ENCODE measurements around the gene CLPSL1. TPM values are rescaled to one million over a fixed set of nuclear protein-coding genes. Genes with fewer than 3 reads are reported as not detected.

The CLPSL1 gene
- total RNA-seq, 1 donor: not detected

GRCh38 chr6:35774116-35774794 lies 6.6 kb upstream of the CLPSL1 start:
- peaks cover 18% of the 10 kb centered on the region for H3K27me3 ChIP-seq (ENCODE audit: insufficient read depth, low read length)
- TF ChIP-seq, protein P1, sequence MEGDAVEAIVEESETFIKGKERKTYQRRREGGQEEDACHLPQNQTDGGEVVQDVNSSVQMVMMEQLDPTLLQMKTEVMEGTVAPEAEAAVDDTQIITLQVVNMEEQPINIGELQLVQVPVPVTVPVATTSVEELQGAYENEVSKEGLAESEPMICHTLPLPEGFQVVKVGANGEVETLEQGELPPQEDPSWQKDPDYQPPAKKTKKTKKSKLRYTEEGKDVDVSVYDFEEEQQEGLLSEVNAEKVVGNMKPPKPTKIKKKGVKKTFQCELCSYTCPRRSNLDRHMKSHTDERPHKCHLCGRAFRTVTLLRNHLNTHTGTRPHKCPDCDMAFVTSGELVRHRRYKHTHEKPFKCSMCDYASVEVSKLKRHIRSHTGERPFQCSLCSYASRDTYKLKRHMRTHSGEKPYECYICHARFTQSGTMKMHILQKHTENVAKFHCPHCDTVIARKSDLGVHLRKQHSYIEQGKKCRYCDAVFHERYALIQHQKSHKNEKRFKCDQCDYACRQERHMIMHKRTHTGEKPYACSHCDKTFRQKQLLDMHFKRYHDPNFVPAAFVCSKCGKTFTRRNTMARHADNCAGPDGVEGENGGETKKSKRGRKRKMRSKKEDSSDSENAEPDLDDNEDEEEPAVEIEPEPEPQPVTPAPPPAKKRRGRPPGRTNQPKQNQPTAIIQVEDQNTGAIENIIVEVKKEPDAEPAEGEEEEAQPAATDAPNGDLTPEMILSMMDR (IDR thresholded peaks at IDR 0.05; ENCODE audit: extremely low read depth, low read depth, low read length): no peak
- no peaks in the 10 kb centered on the region for H3K9me3 ChIP-seq (ENCODE audit: low read depth, low read length)
- H3K4me2 ChIP-seq (ENCODE audit: insufficient read depth, low read length): no peak overlapping the region
- H3K27ac ChIP-seq (ENCODE audit: low read depth, low read length): no peak overlapping the region
- no peak overlapping the region for H2AFZ ChIP-seq (ENCODE audit: low read length)
- H3K4me1 ChIP-seq (ENCODE audit: insufficient read depth, low read length): no peaks in the 10 kb centered on the region
- H3K79me2 ChIP-seq (ENCODE audit: insufficient read depth, low read length): no peaks in the 10 kb centered on the region
- no peak for DNase-seq (ENCODE audit: insufficient read length, low spot score, missing footprints)
- H3K4me3 ChIP-seq (ENCODE audit: insufficient read depth, low read length): no peak overlapping the region
- H4K20me1 ChIP-seq (ENCODE audit: insufficient read depth, low read length): no peaks in the 10 kb centered on the region
- H3K36me3 ChIP-seq (ENCODE audit: insufficient read depth, low read length): no peaks in the 10 kb centered on the region

DNA sequence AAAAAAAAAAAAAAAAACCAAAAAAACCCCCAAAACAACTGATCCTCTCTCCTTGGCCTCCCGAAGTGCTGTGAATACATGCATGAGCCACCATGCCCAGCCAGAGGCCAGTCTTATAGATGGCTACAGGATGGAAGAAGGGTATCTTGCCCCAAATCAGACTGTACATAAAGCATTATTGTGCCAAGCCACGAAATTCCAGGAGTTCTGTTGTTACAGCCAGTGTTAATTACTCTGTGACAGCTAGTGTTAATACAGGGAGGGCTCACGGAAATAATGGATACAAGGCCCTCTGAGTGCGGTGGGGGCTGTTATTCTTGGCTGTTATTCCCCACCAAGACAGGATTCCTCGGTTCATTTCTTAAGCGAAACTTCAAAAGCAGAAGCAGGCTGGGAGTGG lies 5.8 kb upstream of the CLPSL1 start:
- Histone ChIP-seq H3K27ac (ENCODE audit: low read depth, low read length) (no peak overlapping the region), H3K79me2 (ENCODE audit: insufficient read depth, low read length) (no peaks in the 10 kb centered on the region), H3K4me2 (ENCODE audit: insufficient read depth, low read length) (no peak overlapping the region), H3K9me3 (ENCODE audit: low read depth, low read length) (no peaks in the 10 kb centered on the region), H2AFZ (ENCODE audit: low read length) (no peak overlapping the region), H3K4me1 (ENCODE audit: insufficient read depth, low read length) (no peaks in the 10 kb centered on the region), H4K20me1 (ENCODE audit: insufficient read depth, low read length) (no peaks in the 10 kb centered on the region), H3K27me3 (ENCODE audit: insufficient read depth, low read length) (peaks cover 18% of the 10 kb centered on the region), H3K36me3 (ENCODE audit: insufficient read depth, low read length) (no peaks in the 10 kb centered on the region), H3K4me3 (ENCODE audit: insufficient read depth, low read length) (no peak overlapping the region)
- TF ChIP-seq, protein P1 (IDR thresholded peaks at IDR 0.05; ENCODE audit: extremely low read depth, low read depth, low read length): no peak
- DNase-seq (ENCODE audit: insufficient read length, low spot score, missing footprints): no peak

- Histone ChIP-seq H2AFZ (ENCODE audit: low read length) (no peak within 1 kb of the TSS), H3K4me2 (ENCODE audit: insufficient read depth, low read length) (peak within 1 kb of the TSS; percentile 55), H3K4me3 (ENCODE audit: insufficient read depth, low read length) (peak within 1 kb of the TSS; percentile 57), H3K4me1 (ENCODE audit: insufficient read depth, low read length) (no peaks in the 10 kb centered on the region), H3K9me3 (ENCODE audit: low read depth, low read length) (no peaks in the 10 kb centered on the region), H3K36me3 (ENCODE audit: insufficient read depth, low read length) (no peaks in the 10 kb centered on the region), H3K27ac (ENCODE audit: low read depth, low read length) (no peak within 1 kb of the TSS), H3K79me2 (ENCODE audit: insufficient read depth, low read length) (no peaks in the 10 kb centered on the region), H3K27me3 (ENCODE audit: insufficient read depth, low read length) (peaks cover 22% of the 10 kb centered on the region), H4K20me1 (ENCODE audit: insufficient read depth, low read length) (no peaks in the 10 kb centered on the region)
- TF ChIP-seq, protein P1 (IDR thresholded peaks at IDR 0.05; ENCODE audit: extremely low read depth, low read depth, low read length): no peak
- peak; percentile 85 for DNase-seq (ENCODE audit: insufficient read length, low spot score, missing footprints)
Observed at GRCh38 chr6:35776364-35777215, 4.2 kb upstream of the CLPSL1 start, which contains the start of gene CLPSL2. Gene CLPSL2 (plus strand): TSS chr6:35776598. CDS start chr6:35776619, 21 bp downstream.
